Spinal cord (tissue), 10 donors: ENCODE results near the gene THAP7. TPM values are rescaled to one million over a fixed set of nuclear protein-coding genes. Genes with fewer than 3 reads are reported as not detected.

ENCODE experiments used
- DNase-seq, 6 donors: peaks; one replicate each; pipeline versions ENCODE4 v3.0.0 to v3.0.0-alpha.2; 2013 to 2015; ENCODE audit warnings: low spot score in 6 of 6, low read depth in 4 of 6
- H3K27ac ChIP-seq: one replicate; pipeline ENCODE4 v1.5.1; 2013; ENCODE audit warnings: low read depth, low read length, control low read depth
- H3K27me3 ChIP-seq: one replicate; pipeline ENCODE4 v1.6.1; 2013; ENCODE audit warnings: low read length; ENCODE audit not compliant: control insufficient read depth, insufficient read depth
- H3K36me3 ChIP-seq: one replicate; pipeline ENCODE4 v1.6.1; 2013; ENCODE audit warnings: low read length; ENCODE audit not compliant: control insufficient read depth, insufficient read depth
- H3K4me1 ChIP-seq: one replicate; pipeline ENCODE4 v1.6.1; 2013; ENCODE audit warnings: low read length; ENCODE audit not compliant: control insufficient read depth, insufficient read depth
- H3K4me3 ChIP-seq: one replicate; pipeline ENCODE4 v1.5.1; 2013; ENCODE audit warnings: low read depth, low read length, control low read depth
- H3K9me3 ChIP-seq: one replicate; pipeline ENCODE4 v1.6.1; 2013; ENCODE audit warnings: low read length; ENCODE audit not compliant: control insufficient read depth, insufficient read depth
- WGBS: methylation state at CpG from one replicate; pipeline ENCODE4 v1.1.5; 2013; ENCODE audit warnings: missing lambda C conversion rate; ENCODE audit not compliant: insufficient coverage; 5-methylcytosine and 5-hydroxymethylcytosine counted together
- polyA plus RNA-seq, 2 donors: library from polyadenylated mRNA; unstranded; fragments of 120-200 nt; gene quantifications; one replicate each; pipeline ENCODE4 v1.2.1, GENCODE V29; 2013; ENCODE audit not compliant: insufficient read length in 2 of 2
- total RNA-seq, 2 donors: library from RNA; depleted of rRNA in 1 of 2; stranded (reverse); fragments of 120-200 nt in 1 of 2; fragments of >200 nt in 1 of 2; gene quantifications; one replicate each; pipeline versions ENCODE4 v1.2.3 to v1.2.4, GENCODE V29; 2013 to 2014
- donor health status: healthy.

Gene THAP7
- total and polyA plus RNA-seq, 4 donors, result 15.1 to 37.2 (median 30.1) TPM

- no peak for DNase-seq
- Histone ChIP-seq H3K27me3 (peaks cover 12% of the 10 kb centered on the region), H3K4me3 (peak overlapping the region; percentile 16), H3K4me1 (peaks cover 48% of the 10 kb centered on the region), H3K9me3 (no peaks in the 10 kb centered on the region), H3K27ac (no peak overlapping the region), H3K36me3 (peaks cover 3% of the 10 kb centered on the region)
- 80% methylated on average over 2 of the region's 6 CpGs for WGBS
Measured at GRCh38 chr22:20964090-20964798, 37.7 kb downstream of the THAP7 start.

- H3K4me1 ChIP-seq, result peaks cover 40% of the 10 kb centered on the region
- no peaks in the 10 kb centered on the region for H3K36me3 ChIP-seq
- H3K9me3 ChIP-seq, result no peaks in the 10 kb centered on the region
- peaks cover 18% of the 10 kb centered on the region for H3K27me3 ChIP-seq
- no peak overlapping the region for H3K4me3 ChIP-seq
- no peak overlapping the region for H3K27ac ChIP-seq
- DNase-seq, result no peak
- WGBS, result 84% methylated on average over 6 of the region's 7 CpGs
Measured at GRCh38 chr22:20963201-20964052, 38.5 kb downstream of the THAP7 start.

GRCh38 chr22:20962491-20962945 lies 39.4 kb downstream of the THAP7 start:
- Histone ChIP-seq H3K27ac (no peak overlapping the region), H3K4me1 (peaks cover 39% of the 10 kb centered on the region), H3K4me3 (no peak overlapping the region), H3K27me3 (peaks cover 26% of the 10 kb centered on the region), H3K36me3 (no peaks in the 10 kb centered on the region), H3K9me3 (no peaks in the 10 kb centered on the region)
- WGBS, result 75% methylated on average over 1 of the region's 6 CpGs
- DNase-seq, result no peak

GRCh38 chr22:20960609-20961008 lies 41.3 kb downstream of the THAP7 start:
- Histone ChIP-seq H3K4me1 (peaks cover 29% of the 10 kb centered on the region), H3K9me3 (no peaks in the 10 kb centered on the region), H3K4me3 (no peak overlapping the region), H3K27ac (no peak overlapping the region), H3K27me3 (peaks cover 40% of the 10 kb centered on the region), H3K36me3 (no peaks in the 10 kb centered on the region)
- WGBS, result 78% methylated on average over 1 of the region's 4 CpGs
- no peak for DNase-seq

GRCh38 chr22:20959578-20960461 lies 42.1 kb downstream of the THAP7 start:
- peaks cover 38% of the 10 kb centered on the region for H3K27me3 ChIP-seq
- 93% methylated on average over 14 of the region's 20 CpGs for WGBS
- DNase-seq, result no peak

GRCh38 chr22:20957683-20958431 lies 44.1 kb downstream of the THAP7 start:
- Histone ChIP-seq H3K27ac (no peak overlapping the region), H3K9me3 (no peaks in the 10 kb centered on the region), H3K4me1 (peaks cover 18% of the 10 kb centered on the region), H3K36me3 (peaks cover 4% of the 10 kb centered on the region), H3K27me3 (peaks cover 28% of the 10 kb centered on the region), H3K4me3 (peak overlapping the region; percentile 34)
- 6% methylated on average over 28 of the region's 32 CpGs for WGBS
- DNase-seq, result no peak

More at GRCh38 chr22:20959578-20960461, 42.1 kb downstream of the THAP7 start:
- Histone ChIP-seq H3K27ac (no peak overlapping the region), H3K9me3 (no peaks in the 10 kb centered on the region), H3K4me3 (no peak overlapping the region), H3K36me3 (no peaks in the 10 kb centered on the region), H3K4me1 (peaks cover 24% of the 10 kb centered on the region)

- WGBS, result under 1% methylated on average over 55 of the region's 59 CpGs
- H3K4me3 ChIP-seq, result peak overlapping the region; percentile 34
- DNase-seq, result no peak
- peaks cover 4% of the 10 kb centered on the region for H3K36me3 ChIP-seq
- H3K27ac ChIP-seq, result no peak overlapping the region
- peaks cover 18% of the 10 kb centered on the region for H3K4me1 ChIP-seq
- H3K9me3 ChIP-seq, result no peaks in the 10 kb centered on the region
- H3K27me3 ChIP-seq, result peaks cover 28% of the 10 kb centered on the region
Measured at GRCh38 chr22:20957102-20957682, 44.7 kb downstream of the THAP7 start.

GRCh38 chr22:20956258-20957101 lies 45.4 kb downstream of the THAP7 start:
- Histone ChIP-seq H3K27me3 (peaks cover 28% of the 10 kb centered on the region), H3K36me3 (peaks cover 7% of the 10 kb centered on the region), H3K27ac (no peak overlapping the region), H3K9me3 (no peaks in the 10 kb centered on the region), H3K4me1 (peaks cover 18% of the 10 kb centered on the region), H3K4me3 (no peak overlapping the region)
- DNase-seq, result no peak
- WGBS, result 28% methylated on average over 27 of the region's 27 CpGs
